Neural crest cell (in vitro differentiated cells): ENCODE measurements around the gene FOXD2. TPM values are rescaled to one million over a fixed set of nuclear protein-coding genes. Genes with fewer than 3 reads are reported as not detected.

Experiments
- DNase-seq: peaks from one replicate; pipeline ENCODE4 v3.0.0; 2021; ENCODE audit warnings: low read depth, mixed read lengths, low spot score
- H3K27ac Mint-ChIP-seq: one replicate; pipeline ENCODE4 v1.8.0; 2021; ENCODE audit warnings: mild to moderate bottlenecking, mixed read lengths; ENCODE audit not compliant: unreplicated experiment
- H3K27me3 Mint-ChIP-seq: 2 replicates; pipeline ENCODE4 v1.8.0; 2021; ENCODE audit warnings: low read depth, mild to moderate bottlenecking, mixed read lengths
- H3K36me3 Mint-ChIP-seq: 2 replicates; pipeline ENCODE4 v1.8.0; 2021; ENCODE audit warnings: low read depth, mild to moderate bottlenecking, mixed read lengths
- H3K4me1 Mint-ChIP-seq: 2 replicates; pipeline ENCODE4 v1.8.0; 2021; ENCODE audit warnings: mixed read lengths
- H3K4me3 Mint-ChIP-seq: one replicate; pipeline ENCODE4 v1.8.0; 2021; ENCODE audit warnings: mild to moderate bottlenecking, mixed read lengths
- H3K9me3 Mint-ChIP-seq: 2 replicates; pipeline ENCODE4 v1.8.0; 2021; ENCODE audit warnings: mixed read lengths
- total RNA-seq: library from RNA; stranded (reverse); gene quantifications from 2 replicates; pipeline ENCODE4 v1.2.1, GENCODE V29; 2021
- TF ChIP-seq, protein P1 (sequence below): fragments of 200-600 bp; sonication (generic); conservative IDR thresholded peaks from 2 replicates; pipeline ENCODE4 v1.5.0; 2021; ENCODE audit warnings: antibody characterized with exemption, mild to moderate bottlenecking

FOXD2 gene
- total RNA-seq, 1 donor from 2014 or later, result 17.3 TPM

DNA sequence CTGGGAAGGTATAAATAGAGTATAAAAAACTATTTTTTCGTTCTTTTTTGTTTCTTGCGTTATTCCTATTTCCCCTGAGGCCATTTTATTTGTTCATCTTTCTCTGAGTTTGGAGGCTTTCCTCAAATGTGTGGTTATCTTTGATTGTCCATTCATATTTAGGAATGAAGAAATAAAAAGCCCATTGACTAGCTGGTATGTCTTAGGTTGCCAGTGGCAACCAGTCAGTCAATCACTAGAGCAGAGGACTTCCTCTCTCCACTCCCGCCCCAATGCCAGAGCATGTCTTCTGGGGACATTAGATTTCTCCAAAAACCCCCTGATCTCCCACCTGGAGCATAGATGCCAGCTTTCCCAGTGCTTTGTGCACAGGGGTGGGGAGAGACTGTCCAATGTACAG lies 42.4 kb upstream of the FOXD2 start:
- Mint-ChIP-seq H3K4me1 (peaks cover 7% of the 10 kb centered on the region), H3K36me3 (no peaks in the 10 kb centered on the region)

DNA sequence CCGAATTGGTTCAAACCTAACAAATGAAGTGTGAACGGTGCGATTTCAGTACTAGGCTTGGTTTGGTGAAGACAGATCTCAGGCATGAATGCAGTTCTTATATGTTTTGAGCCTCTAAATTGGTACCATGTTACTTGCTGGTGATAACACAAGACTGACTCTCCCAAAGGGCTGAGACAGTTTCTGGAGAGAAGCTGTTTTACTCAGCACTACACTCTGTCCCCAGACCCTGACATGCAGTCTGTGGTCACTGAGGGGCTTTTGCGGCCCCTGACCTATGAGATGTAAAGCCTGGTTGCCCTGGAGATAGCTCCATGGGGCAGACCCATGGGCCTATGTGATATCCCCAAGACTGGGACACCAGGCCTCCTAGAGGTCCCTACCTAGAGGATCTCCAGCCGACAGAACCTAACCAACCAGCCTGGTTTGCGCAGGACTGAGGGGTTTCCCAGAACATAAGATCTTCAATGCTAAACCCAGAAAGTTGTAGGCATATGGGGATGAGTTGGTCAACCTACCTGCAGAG lies 41.1 kb upstream of the FOXD2 start:
- TF ChIP-seq, protein P1, sequence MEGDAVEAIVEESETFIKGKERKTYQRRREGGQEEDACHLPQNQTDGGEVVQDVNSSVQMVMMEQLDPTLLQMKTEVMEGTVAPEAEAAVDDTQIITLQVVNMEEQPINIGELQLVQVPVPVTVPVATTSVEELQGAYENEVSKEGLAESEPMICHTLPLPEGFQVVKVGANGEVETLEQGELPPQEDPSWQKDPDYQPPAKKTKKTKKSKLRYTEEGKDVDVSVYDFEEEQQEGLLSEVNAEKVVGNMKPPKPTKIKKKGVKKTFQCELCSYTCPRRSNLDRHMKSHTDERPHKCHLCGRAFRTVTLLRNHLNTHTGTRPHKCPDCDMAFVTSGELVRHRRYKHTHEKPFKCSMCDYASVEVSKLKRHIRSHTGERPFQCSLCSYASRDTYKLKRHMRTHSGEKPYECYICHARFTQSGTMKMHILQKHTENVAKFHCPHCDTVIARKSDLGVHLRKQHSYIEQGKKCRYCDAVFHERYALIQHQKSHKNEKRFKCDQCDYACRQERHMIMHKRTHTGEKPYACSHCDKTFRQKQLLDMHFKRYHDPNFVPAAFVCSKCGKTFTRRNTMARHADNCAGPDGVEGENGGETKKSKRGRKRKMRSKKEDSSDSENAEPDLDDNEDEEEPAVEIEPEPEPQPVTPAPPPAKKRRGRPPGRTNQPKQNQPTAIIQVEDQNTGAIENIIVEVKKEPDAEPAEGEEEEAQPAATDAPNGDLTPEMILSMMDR, result no peak
- no peaks in the 10 kb centered on the region for H3K9me3 Mint-ChIP-seq
- no peak for DNase-seq
- H3K4me1 Mint-ChIP-seq, result peaks cover 7% of the 10 kb centered on the region
- H3K27me3 Mint-ChIP-seq, result peaks cover 19% of the 10 kb centered on the region
- H3K36me3 Mint-ChIP-seq, result no peaks in the 10 kb centered on the region
- H3K27ac Mint-ChIP-seq, result no peak overlapping the region
- no peak overlapping the region for H3K4me3 Mint-ChIP-seq

More for the DNA sequence above, 42.4 kb upstream of the FOXD2 start:
- Mint-ChIP-seq H3K27me3 (peaks cover 11% of the 10 kb centered on the region), H3K4me3 (no peak overlapping the region), H3K27ac (no peak overlapping the region), H3K9me3 (no peaks in the 10 kb centered on the region)
- no peak for DNase-seq
- TF ChIP-seq, protein P1, result no peak

DNA sequence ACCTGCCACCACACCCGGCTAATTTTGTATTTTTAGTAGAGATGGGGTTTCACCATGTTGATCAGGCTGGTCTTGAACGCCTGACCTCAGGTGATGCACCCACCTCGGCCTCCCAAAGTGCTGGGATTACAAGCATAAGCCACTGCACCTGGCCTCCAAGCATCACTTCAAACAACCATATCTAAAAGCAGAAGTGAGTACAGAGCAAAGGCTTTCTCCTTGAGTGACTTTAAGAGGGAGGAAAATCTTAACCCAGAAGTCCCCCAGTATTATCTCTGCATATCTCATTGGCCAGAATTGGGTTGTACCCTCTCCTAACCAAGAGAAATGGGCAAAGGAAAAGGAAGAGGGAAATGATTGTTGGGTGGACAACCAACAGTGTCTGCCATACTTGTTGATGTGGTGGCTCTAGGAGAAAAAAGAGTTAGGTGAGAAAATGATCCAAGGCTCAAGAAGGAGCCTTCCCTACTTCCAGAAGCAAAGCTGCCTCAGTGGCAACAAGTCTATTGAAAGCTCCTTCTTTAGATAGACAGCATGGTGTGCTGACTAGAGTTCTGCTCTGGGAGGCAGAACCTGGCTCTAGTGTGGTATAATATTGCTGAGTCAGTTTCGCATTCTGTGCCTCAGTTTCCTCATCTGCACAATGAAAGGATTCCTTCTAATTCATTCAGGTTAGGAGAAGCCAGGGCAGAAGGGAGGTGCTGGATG lies 38.6 kb upstream of the FOXD2 start:
- TF ChIP-seq, protein P1, result no peak
- DNase-seq, result no peak
- no peaks in the 10 kb centered on the region for H3K9me3 Mint-ChIP-seq
- H3K36me3 Mint-ChIP-seq, result no peaks in the 10 kb centered on the region
- peaks cover 11% of the 10 kb centered on the region for H3K27me3 Mint-ChIP-seq
- no peak overlapping the region for H3K4me3 Mint-ChIP-seq
- no peak overlapping the region for H3K27ac Mint-ChIP-seq
- H3K4me1 Mint-ChIP-seq, result peaks cover 7% of the 10 kb centered on the region

DNA sequence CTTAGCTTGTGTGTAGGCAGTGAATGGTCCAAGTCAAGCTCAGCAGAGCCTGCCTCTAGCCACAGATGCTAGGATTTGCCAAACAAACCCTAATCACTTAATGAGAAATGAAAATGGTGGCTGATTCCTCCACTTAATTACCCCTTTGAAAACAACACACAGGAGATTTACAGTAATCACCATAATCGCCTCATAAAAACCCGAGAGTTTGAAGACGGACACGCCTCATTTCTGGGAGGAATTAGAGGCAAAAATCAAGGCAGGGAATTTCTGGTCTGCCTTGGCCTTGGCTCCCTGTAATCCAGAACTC lies 38.0 kb upstream of the FOXD2 start:
- H3K36me3 Mint-ChIP-seq, result no peaks in the 10 kb centered on the region
- H3K9me3 Mint-ChIP-seq, result no peaks in the 10 kb centered on the region
- no peak overlapping the region for H3K27ac Mint-ChIP-seq
- no peak overlapping the region for H3K4me3 Mint-ChIP-seq
- DNase-seq, result no peak
- H3K27me3 Mint-ChIP-seq, result peaks cover 11% of the 10 kb centered on the region
- TF ChIP-seq, protein P1, result no peak
- H3K4me1 Mint-ChIP-seq, result peaks cover 7% of the 10 kb centered on the region

DNA sequence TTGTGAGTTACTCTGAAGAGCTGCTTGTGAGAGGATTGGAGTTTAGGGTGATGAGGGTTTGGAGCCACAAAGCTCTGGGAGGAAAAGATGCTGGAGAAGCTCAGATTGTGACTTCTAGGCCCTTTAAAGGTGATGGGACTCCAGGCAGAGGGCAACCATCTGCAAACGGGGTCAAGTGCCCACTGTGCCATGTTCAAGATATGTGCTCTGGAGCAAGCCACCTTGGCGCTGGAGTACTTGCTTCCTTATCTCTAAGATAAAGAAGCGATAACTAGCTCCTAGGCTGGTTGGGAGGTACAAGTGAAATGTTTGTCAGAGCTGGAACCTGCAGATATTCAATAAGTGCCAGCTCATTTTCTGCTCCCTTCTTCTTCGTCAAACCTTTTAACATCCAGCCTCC lies 36.1 kb upstream of the FOXD2 start:
- peaks cover 14% of the 10 kb centered on the region for H3K27me3 Mint-ChIP-seq

More for the DNA sequence above, 36.1 kb upstream of the FOXD2 start:
- no peak overlapping the region for H3K4me3 Mint-ChIP-seq
- TF ChIP-seq, protein P1, result no peak
- H3K27ac Mint-ChIP-seq, result no peak overlapping the region
- DNase-seq, result no peak
- H3K9me3 Mint-ChIP-seq, result no peaks in the 10 kb centered on the region
- no peaks in the 10 kb centered on the region for H3K36me3 Mint-ChIP-seq
- H3K4me1 Mint-ChIP-seq, result no peaks in the 10 kb centered on the region
